GM21526 (cell line): ENCODE measurements around the gene CREBZF.
"Not testable (repeated sequence)": the region's sequence is repeated elsewhere in the genome, so short reads cannot be mapped to it uniquely, and the experiment has no call there.

Source experiments
- ATAC-seq: cut with Tn5 transposase; IDR thresholded peaks from one replicate; pipeline ENCODE4 v1.9.1; 2021; ENCODE audit warnings: moderate library complexity; ENCODE audit not compliant: unreplicated experiment, low FRiP score

CREBZF gene

DNA sequence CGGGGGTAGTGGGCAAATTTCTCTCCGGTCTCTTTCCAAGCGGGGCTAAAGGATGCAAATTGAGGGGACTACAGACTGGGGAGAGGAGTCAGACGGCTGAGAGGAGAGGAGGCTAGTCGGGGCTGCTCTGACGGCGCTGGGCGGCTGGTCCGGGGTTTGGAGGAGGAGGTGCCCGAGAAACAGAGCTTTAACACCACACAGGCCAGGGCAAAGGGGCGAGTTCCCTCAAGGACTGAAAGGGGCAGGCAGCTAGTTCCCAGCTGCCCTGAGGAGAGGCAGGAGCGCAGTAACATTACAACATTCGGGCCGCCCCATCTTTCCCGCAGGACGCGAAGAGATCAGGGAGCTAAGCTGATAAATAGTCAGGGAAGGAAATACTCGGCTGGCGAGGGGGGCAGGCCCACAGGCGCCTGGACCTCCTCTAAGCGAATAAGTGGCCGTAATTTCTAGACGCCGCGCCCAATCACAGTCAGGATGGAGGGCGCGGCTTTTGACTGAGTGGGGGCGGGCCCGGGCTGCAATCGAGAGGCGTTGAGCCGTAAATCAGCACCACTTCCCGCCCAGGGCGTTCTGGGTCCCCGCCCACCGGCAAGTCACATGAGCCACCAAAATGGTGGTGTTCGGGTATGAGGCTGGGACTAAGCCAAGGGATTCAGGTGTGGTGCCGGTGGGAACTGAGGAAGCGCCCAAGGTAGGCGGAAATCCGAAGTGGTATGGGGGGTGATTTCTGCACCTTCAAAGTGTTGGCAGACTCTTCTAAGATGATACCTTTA lies 36.7 kb downstream of the CREBZF start, which contains the start of gene TMEM126B:
Gene TMEM126B, plus strand, starts transcription at position 596 of the 773 bp plus-strand sequence. Its CDS starts 15 bp downstream, at position 611.
- ATAC-seq, result peak; percentile 99

- no peak for ATAC-seq
Measured at GRCh38 chr11:85627332-85627997, 37.5 kb downstream of the CREBZF start, which contains the start of gene DLG2. TSS of gene DLG2 (minus strand) at chr11:85627344.

DNA sequence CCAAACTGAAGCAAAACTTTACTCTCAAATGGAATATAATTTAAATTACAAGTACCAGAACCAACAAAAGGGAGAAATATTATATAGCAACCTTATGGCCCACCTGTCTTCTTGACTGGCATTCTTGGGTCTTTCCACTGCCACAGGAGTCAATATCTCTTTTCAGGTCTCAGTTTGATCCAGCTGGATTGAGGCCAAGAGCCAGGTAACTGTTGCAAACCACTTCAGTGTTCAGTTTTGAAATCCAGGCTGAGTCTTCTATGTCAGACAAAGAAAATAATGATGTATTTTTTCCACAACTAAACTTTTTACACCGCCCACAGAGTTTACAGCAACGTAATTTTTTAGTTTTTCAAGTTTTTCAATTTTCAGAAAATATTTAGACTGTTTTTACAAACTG lies 38.4 kb downstream of the CREBZF start:
- ATAC-seq, result no peak

- ATAC-seq, result no peak
Measured at GRCh38 chr11:85620256-85620655, 44.7 kb downstream of the CREBZF start.

GRCh38 chr11:85619499-85619898 lies 45.4 kb downstream of the CREBZF start:
- ATAC-seq, result no peak

GRCh38 chr11:85611643-85612042 lies 53.3 kb downstream of the CREBZF start:
- not testable (repeated sequence) for ATAC-seq
